GM13977 (cell line): Measurements from ENCODE around the gene GRIN2A.

Experiments
- DNase-seq: peaks from one replicate; pipeline ENCODE4 v3.0.0; 2012; ENCODE audit warnings: low spot score
- in situ Hi-C: fragments of 300-500 bp; cut with MboI; formaldehyde crosslinking; loops from one replicate; pipeline ENCODE4 v1.12.0; 2022; ENCODE audit warnings: low sequenced_read_pairs, low pct_unique_long_range_greater_than_20kb, mixed read lengths, inconsistent platforms; ENCODE audit not compliant: unreplicated experiment
- TF ChIP-seq, protein P1 (sequence below): IDR thresholded peaks from 2 replicates; pipeline ENCODE4 v1.5.1; 2012; ENCODE audit warnings: mild to moderate bottlenecking, control low read depth; ENCODE audit not compliant: insufficient read depth; ENCODE audit errors: extremely low read depth, missing control alignments

Gene GRIN2A

DNA sequence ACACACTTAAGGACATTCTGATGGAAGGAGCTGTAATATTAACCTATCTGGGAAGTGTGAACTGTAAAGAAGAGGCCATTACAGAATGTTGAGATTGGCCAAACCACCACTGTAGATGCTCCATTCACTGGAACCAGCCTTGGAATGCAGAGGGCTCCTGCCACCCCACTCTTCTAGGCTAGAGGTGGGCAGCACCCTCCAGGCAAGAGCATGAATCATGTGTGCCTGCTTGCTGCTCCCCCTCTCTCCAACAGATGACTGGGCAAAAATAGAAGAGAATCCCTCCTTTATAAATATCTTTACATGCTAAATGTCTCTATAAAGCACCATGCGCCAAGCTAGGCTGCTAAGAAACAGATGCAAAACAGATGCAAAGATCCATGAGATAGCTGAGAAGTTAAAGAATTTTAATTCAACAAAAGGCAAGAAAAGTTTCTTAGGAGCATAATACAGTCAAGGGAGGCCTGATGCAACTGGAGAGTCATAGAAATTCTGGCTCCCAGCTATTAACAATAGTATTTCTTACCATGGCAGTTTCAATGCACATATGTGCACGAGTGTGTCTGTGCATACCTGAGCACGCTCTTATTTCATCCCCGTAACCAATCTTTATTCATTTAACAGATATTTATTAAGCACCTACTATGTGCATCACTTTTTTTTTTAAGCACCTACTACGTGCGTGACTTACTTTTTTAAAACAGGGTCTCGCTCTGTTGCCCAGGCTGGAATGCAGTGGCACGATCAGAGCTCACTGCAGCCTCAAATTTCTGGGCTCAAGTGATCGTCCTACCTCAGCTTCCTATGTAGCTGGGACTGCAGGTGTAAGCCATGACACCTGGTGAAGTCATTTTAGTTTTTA is 53.6 kb downstream of the GRIN2A start:
- in situ Hi-C loops, result no loop called here
- DNase-seq, result no peak
- TF ChIP-seq, protein P1, sequence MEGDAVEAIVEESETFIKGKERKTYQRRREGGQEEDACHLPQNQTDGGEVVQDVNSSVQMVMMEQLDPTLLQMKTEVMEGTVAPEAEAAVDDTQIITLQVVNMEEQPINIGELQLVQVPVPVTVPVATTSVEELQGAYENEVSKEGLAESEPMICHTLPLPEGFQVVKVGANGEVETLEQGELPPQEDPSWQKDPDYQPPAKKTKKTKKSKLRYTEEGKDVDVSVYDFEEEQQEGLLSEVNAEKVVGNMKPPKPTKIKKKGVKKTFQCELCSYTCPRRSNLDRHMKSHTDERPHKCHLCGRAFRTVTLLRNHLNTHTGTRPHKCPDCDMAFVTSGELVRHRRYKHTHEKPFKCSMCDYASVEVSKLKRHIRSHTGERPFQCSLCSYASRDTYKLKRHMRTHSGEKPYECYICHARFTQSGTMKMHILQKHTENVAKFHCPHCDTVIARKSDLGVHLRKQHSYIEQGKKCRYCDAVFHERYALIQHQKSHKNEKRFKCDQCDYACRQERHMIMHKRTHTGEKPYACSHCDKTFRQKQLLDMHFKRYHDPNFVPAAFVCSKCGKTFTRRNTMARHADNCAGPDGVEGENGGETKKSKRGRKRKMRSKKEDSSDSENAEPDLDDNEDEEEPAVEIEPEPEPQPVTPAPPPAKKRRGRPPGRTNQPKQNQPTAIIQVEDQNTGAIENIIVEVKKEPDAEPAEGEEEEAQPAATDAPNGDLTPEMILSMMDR, result no peak

DNA sequence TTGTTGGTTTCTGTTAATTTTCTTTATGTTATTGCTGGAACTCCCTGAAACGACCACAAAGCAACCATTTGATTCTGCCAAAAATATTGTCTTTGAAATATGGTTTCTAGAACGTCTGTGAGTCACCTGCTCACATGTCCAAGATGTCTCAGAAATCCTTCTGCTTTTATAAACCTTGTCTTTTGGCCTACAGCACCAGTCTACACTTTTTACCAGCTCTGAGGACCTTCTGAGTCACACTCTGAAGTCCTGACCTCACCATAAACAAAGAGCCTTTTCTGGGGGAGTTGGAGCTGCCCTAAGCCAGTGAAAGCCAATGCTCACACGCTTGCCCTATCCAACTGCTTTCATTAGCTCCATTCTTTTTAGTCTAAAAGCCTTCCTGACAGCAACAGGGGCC is 55.5 kb downstream of the GRIN2A start:
- TF ChIP-seq, protein P1, result no peak
- in situ Hi-C loops, result no loop called here
- DNase-seq, result no peak

DNA sequence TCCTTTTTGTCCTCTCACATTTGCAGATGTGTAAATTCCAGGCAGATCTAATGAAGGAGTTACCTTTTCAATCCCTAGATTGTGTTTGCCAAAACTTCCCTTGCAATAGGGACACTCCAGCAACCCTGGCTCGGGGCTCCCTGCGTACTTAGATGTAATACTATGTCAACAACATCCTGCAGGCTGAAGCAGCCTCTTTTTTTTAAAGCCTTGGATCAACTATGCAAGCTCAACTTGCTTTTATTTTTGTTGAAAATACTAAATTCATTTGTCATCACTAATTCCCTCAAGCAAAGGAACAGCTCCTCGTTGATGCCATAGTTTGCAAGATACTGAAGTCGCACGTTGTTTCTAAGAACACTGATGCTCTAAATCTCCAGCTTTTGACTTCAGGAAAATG is 59.1 kb downstream of the GRIN2A start:
- TF ChIP-seq, protein P1, result no peak
- in situ Hi-C loops, result no loop called here
- DNase-seq, result no peak

DNA sequence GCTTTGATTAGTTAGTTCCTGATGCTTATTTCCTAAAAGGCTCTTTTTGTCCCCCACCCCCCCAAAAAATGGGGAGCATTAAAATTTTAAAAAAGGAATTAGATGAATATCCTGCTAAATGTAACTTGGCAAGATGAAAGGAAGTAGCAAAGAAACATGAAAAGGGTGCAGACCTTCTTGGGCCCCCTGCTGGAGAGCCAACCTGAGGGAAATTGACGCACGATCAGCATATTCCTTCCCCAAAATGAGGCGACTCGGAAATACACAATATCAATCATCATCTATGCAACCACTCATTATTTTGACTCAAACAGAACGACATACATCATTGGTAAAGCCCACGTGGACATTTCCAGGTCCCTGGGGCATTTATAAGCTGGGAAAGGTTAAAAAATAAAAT is 59.7 kb downstream of the GRIN2A start:
- TF ChIP-seq, protein P1, result peak; percentile 31
- DNase-seq, result peak; percentile 7
- in situ Hi-C loops, result no loop called here

DNA sequence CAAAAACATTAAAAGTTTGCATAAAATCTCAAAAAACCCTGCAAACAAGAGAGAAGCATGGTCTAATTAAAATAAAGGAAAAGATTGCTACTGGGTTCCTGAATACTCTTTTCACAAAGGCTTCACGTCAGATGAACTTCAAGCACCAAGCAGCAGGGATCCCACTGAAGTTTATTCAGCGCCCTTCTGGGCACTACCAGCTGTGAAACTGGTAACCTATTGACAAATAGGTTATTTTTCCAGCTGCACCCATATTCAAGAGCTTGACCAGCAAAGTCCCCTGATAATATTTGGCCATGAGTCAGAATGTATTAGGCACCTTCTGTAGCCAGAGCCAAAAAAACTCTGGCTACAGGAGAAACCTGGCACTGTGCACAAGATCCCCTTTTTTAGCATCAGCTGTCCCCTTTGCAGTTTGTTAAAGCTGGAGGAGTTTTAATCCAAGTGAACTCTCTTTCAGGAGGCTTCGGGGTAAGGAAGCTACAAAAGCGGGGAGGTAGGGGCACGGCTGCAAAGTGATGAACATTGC is 60.3 kb downstream of the GRIN2A start:
- TF ChIP-seq, protein P1, result no peak
- DNase-seq, result no peak
- in situ Hi-C loops, result no loop called here

DNA sequence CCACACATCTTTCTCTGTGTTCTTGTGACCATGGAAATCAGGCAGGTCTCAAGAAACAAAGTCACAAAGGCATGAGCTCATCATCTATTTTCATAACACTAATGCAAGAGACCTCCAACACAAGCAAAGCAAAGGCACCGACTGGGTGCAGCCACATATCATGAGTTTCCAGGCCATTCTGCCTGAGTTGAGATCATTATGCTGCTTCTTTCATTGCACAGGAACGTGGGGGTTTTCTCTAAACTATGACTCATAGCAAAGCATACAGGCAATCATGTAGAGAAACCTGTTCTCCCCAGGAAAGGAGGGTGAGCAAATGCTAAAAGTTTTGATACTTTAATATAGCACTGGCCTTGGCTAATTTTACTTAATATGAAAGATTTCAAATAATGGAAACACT is 60.7 kb downstream of the GRIN2A start:
- TF ChIP-seq, protein P1, result no peak
- DNase-seq, result no peak
- in situ Hi-C loops, result no loop called here
